Neural progenitor cell (in vitro differentiated cells): ENCODE data around the gene AURKB. TPM values are rescaled to one million over a fixed set of nuclear protein-coding genes. Genes with fewer than 3 reads are reported as not detected.

Experiments
- DNase-seq: peaks from one replicate; pipeline ENCODE4 v3.0.0-alpha.2; 2016; ENCODE audit warnings: low spot score
- H2AFZ ChIP-seq: fragments of 200-600 bp; sonication (generic); replicated peaks from 2 replicates; pipeline ENCODE4 v1.6.1; 2016; ENCODE audit warnings: antibody characterized with exemption
- H3F3A ChIP-seq: fragments of 200-600 bp; sonication (generic); 2 replicates; pipeline ENCODE4 v1.6.1; 2016; ENCODE audit warnings: antibody characterized with exemption, low read depth
- H3K27ac ChIP-seq: fragments of 200-600 bp; sonication (generic); 2 replicates; pipeline ENCODE4 v1.5.1; 2016; ENCODE audit warnings: mild to moderate bottlenecking
- H3K27me3 ChIP-seq: fragments of 200-600 bp; sonication (generic); 2 replicates; pipeline ENCODE4 v1.6.1; 2016; ENCODE audit warnings: mild to moderate bottlenecking, moderate library complexity
- H3K36me3 ChIP-seq: fragments of 200-600 bp; sonication (generic); 2 replicates; pipeline ENCODE4 v1.5.1; 2016
- H3K4me1 ChIP-seq: fragments of 200-600 bp; sonication (generic); 2 replicates; pipeline ENCODE4 v1.6.1; 2016; ENCODE audit warnings: mixed run types
- H3K4me2 ChIP-seq: fragments of 200-600 bp; sonication (generic); 2 replicates; pipeline ENCODE4 v1.6.1; 2016
- H3K4me3 ChIP-seq: fragments of 200-600 bp; sonication (generic); 2 replicates; pipeline ENCODE4 v1.5.1; 2016
- H3K79me2 ChIP-seq: fragments of 200-600 bp; sonication (generic); 2 replicates; pipeline ENCODE4 v1.6.1; 2016; ENCODE audit warnings: low read depth
- H3K9ac ChIP-seq: fragments of 200-600 bp; sonication (generic); 2 replicates; pipeline ENCODE4 v1.6.1; 2016
- H3K9me3 ChIP-seq: fragments of 200-600 bp; sonication (generic); 2 replicates; pipeline ENCODE4 v1.5.1; 2016; ENCODE audit warnings: low read depth
- H4K20me1 ChIP-seq: fragments of 200-600 bp; sonication (generic); 2 replicates; pipeline ENCODE4 v1.6.1; 2016; ENCODE audit warnings: low read depth
- H3K27ac Mint-ChIP-seq: 3 replicates; pipeline ENCODE4 v1.8.0; 2021; ENCODE audit warnings: mixed read lengths
- H3K27me3 Mint-ChIP-seq: 2 replicates; pipeline ENCODE4 v1.8.0; 2022; ENCODE audit warnings: low read depth, mild to moderate bottlenecking, inconsistent platforms, moderate library complexity, mixed read lengths; ENCODE audit not compliant: insufficient read depth
- H3K36me3 Mint-ChIP-seq: 3 replicates; pipeline ENCODE4 v1.8.0; 2021; ENCODE audit warnings: mixed read lengths
- H3K4me1 Mint-ChIP-seq: 3 replicates; pipeline ENCODE4 v1.8.0; 2021; ENCODE audit warnings: mixed read lengths
- H3K4me3 Mint-ChIP-seq: 3 replicates; pipeline ENCODE4 v1.8.0; 2021; ENCODE audit warnings: mild to moderate bottlenecking, moderate library complexity, mixed read lengths
- H3K9me3 Mint-ChIP-seq: 3 replicates; pipeline ENCODE4 v1.8.0; 2020; ENCODE audit warnings: mixed read lengths
- CTCF ChIP-seq: fragments of 200-600 bp; sonication (generic); IDR thresholded peaks from 2 replicates; pipeline ENCODE4 v1.5.1; 2017; ENCODE audit warnings: antibody characterized with exemption, mild to moderate bottlenecking
- EZH2 ChIP-seq: fragments of 200-600 bp; sonication (generic); IDR thresholded peaks from 2 replicates; pipeline ENCODE4 v1.6.1; 2017; ENCODE audit warnings: antibody characterized with exemption, mild to moderate bottlenecking, moderate library complexity
- EZH2phosphoT487 ChIP-seq: fragments of 200-600 bp; sonication (generic); IDR thresholded peaks from 2 replicates; pipeline ENCODE4 v1.6.1; 2017; ENCODE audit warnings: antibody characterized with exemption
- total RNA-seq: library from RNA; depleted of rRNA; stranded (reverse); fragments of >200 nt; gene quantifications from 2 replicates; pipeline ENCODE4 v1.2.3, GENCODE V29; 2015; ENCODE audit warnings: low replicate concordance

AURKB gene
- total RNA-seq, 1 donor from 2014 or later: 149 TPM

- Mint-ChIP-seq H3K36me3 (peaks cover 7% of the 10 kb centered on the region), H3K27me3 (peaks cover 6% of the 10 kb centered on the region), H3K27ac (peak overlapping the region; percentile 83), H3K4me3 (peak overlapping the region; percentile 65), H3K9me3 (no peaks in the 10 kb centered on the region), H3K4me1 (peaks cover 42% of the 10 kb centered on the region)
- DNase-seq: no peak
- H3K4me2 ChIP-seq: peak overlapping the region; percentile 91
- peaks cover 23% of the 10 kb centered on the region for H3K4me1 ChIP-seq
- peaks cover 21% of the 10 kb centered on the region for H4K20me1 ChIP-seq
- H3K79me2 ChIP-seq: peaks cover 19% of the 10 kb centered on the region
- no peak overlapping the region for H3K27ac ChIP-seq
- H3K27me3 ChIP-seq: no peaks in the 10 kb centered on the region
- TF ChIP-seq EZH2: no peak
- no peak for TF ChIP-seq EZH2phosphoT487
- TF ChIP-seq CTCF: no peak
- no peak overlapping the region for H3K4me3 ChIP-seq
- H3K36me3 ChIP-seq: peaks cover 4% of the 10 kb centered on the region
- H3F3A ChIP-seq: peaks cover 38% of the 10 kb centered on the region
- H2AFZ ChIP-seq: no peak overlapping the region
- H3K9me3 ChIP-seq: no peaks in the 10 kb centered on the region
- no peak overlapping the region for H3K9ac ChIP-seq
Observed at GRCh38 chr17:8164815-8165131, 45.6 kb downstream of the AURKB start.

- Histone ChIP-seq H3K27ac (peak overlapping the region; percentile 79), H3K36me3 (peaks cover 4% of the 10 kb centered on the region), H3K4me1 (peaks cover 23% of the 10 kb centered on the region), H3K4me2 (peak overlapping the region; percentile 91), H3K27me3 (no peaks in the 10 kb centered on the region), H2AFZ (no peak overlapping the region), H3F3A (peaks cover 38% of the 10 kb centered on the region), H3K9ac (no peak overlapping the region), H3K79me2 (peaks cover 19% of the 10 kb centered on the region), H3K4me3 (peak overlapping the region; percentile 100), H4K20me1 (peaks cover 27% of the 10 kb centered on the region), H3K9me3 (no peaks in the 10 kb centered on the region)
- Mint-ChIP-seq H3K9me3 (no peaks in the 10 kb centered on the region), H3K4me3 (peak overlapping the region; percentile 93), H3K27ac (peak overlapping the region; percentile 83), H3K4me1 (peaks cover 45% of the 10 kb centered on the region), H3K36me3 (peaks cover 7% of the 10 kb centered on the region), H3K27me3 (peaks cover 6% of the 10 kb centered on the region)
- TF ChIP-seq EZH2 (no peak), EZH2phosphoT487 (no peak), CTCF (no peak)
- DNase-seq: no peak
Observed at GRCh38 chr17:8163978-8164814, 46.2 kb downstream of the AURKB start.

- peak; percentile 70 for DNase-seq
- Histone ChIP-seq H2AFZ (peak overlapping the region; percentile 83), H3K4me1 (peaks cover 23% of the 10 kb centered on the region), H3K27ac (peak overlapping the region; percentile 79), H3K36me3 (peaks cover 4% of the 10 kb centered on the region), H3K9ac (peak overlapping the region; percentile 64), H3F3A (peaks cover 46% of the 10 kb centered on the region), H3K4me3 (peak overlapping the region; percentile 100), H3K4me2 (peak overlapping the region; percentile 91), H3K27me3 (no peaks in the 10 kb centered on the region), H4K20me1 (peaks cover 36% of the 10 kb centered on the region), H3K9me3 (no peaks in the 10 kb centered on the region), H3K79me2 (peaks cover 19% of the 10 kb centered on the region)
- Mint-ChIP-seq H3K27me3 (peaks cover 6% of the 10 kb centered on the region), H3K36me3 (peaks cover 7% of the 10 kb centered on the region), H3K9me3 (no peaks in the 10 kb centered on the region), H3K4me1 (peaks cover 42% of the 10 kb centered on the region), H3K4me3 (peak overlapping the region; percentile 93), H3K27ac (peak overlapping the region; percentile 97)
- TF ChIP-seq EZH2 (no peak), CTCF (no peak), EZH2phosphoT487 (no peak)
Observed at GRCh38 chr17:8162997-8163977, 47.1 kb downstream of the AURKB start.
